H1 (cell line): Measurements from ENCODE around the gene CMBL. TPM values are rescaled to one million over a fixed set of nuclear protein-coding genes. Genes with fewer than 3 reads are reported as not detected.

Experiments used
- CHD7 ChIP-seq: fragments of 300-600 bp; sonication (generic); IDR thresholded peaks from 2 replicates; pipeline ENCODE4 v1.7.1; 2012; ENCODE audit warnings: low read length, moderate library complexity, mild to moderate bottlenecking, inconsistent platforms; ENCODE audit not compliant: insufficient replicate concordance
- E2F6 ChIP-seq: IDR thresholded peaks from 2 replicates; pipeline ENCODE4 v1.6.1; 2012; ENCODE audit warnings: inconsistent platforms
- FOSL1 ChIP-seq: IDR thresholded peaks from 2 replicates; pipeline ENCODE4 v1.6.1; 2011; ENCODE audit warnings: mild to moderate bottlenecking, low read depth, low read length, moderate library complexity; ENCODE audit not compliant: insufficient read depth
- MAFK ChIP-seq: IDR thresholded peaks from 2 replicates; pipeline ENCODE4 v1.6.1; 2012; ENCODE audit warnings: low read depth, mild to moderate bottlenecking, improper control_type of control experiment, low read length
- RBBP5 ChIP-seq: IDR thresholded peaks from 2 replicates; pipeline ENCODE4 v1.7.1; 2012; ENCODE audit warnings: low read depth, mild to moderate bottlenecking, inconsistent platforms, low read length, moderate library complexity, borderline replicate concordance
- SIN3A ChIP-seq, 2 experiments: IDR thresholded peaks in 1 of 2; conservative IDR thresholded peaks in 1 of 2; 2 replicates each; pipeline ENCODE4 v1.6.1; 2011 to 2012; ENCODE audit warnings: low read length in 2 of 2, improper control_type of control experiment in 1 of 2, low read depth in 1 of 2, mild to moderate bottlenecking in 1 of 2
- SIX5 ChIP-seq: IDR thresholded peaks from 2 replicates; pipeline ENCODE4 v1.6.1; 2011; ENCODE audit warnings: mild to moderate bottlenecking, low read depth, low read length
- SP4 ChIP-seq: IDR thresholded peaks from 2 replicates; pipeline ENCODE4 v1.6.1; 2012; ENCODE audit warnings: low read length, inconsistent platforms
- TAF1 ChIP-seq: IDR thresholded peaks from 2 replicates; pipeline ENCODE4 v1.6.1; 2011; ENCODE audit warnings: mild to moderate bottlenecking, low read depth, low read length
- USF2 ChIP-seq: IDR thresholded peaks from 2 replicates; pipeline ENCODE4 v1.6.1; 2011; ENCODE audit warnings: low read length, improper control_type of control experiment
- polyA plus RNA-seq, 7 experiments: library from polyadenylated mRNA; depleted of rRNA in 3 of 7; stranded (reverse) in 5 of 7; unstranded in 2 of 7; fragments of >200 nt in 5 of 7; fragments of 200-250 nt in 2 of 7; gene quantifications; 1 replicate in 5 of 7; 2 replicates in 1 of 7; 4 replicates in 1 of 7; pipeline versions ENCODE4 v1.2.1 to v1.2.3, GENCODE V29; 2011 to 2013; ENCODE audit warnings: missing spikeins in 2 of 7, mixed read lengths in 2 of 7
- total RNA-seq: library from RNA; stranded (reverse); fragmentation: NEBNext Ultra II Directional; extraction: Animal tissue kit (Norgen Biotek cat#: 25700); gene quantifications from 2 replicates; pipeline ENCODE4 v1.2.1, GENCODE V29; 2021

Gene CMBL
- total and polyA plus RNA-seq, 2 of the 8 experiments (the other 6 are each of a cell fraction or from before 2014, with no cell fraction given), result 27.9 to 32.1 TPM

GRCh38 chr5:10251405-10251804 is 56.3 kb downstream of the CMBL start (continued):
- TF ChIP-seq CHD7 (no peak), RBBP5 (no peak), USF2 (no peak), FOSL1 (no peak), TAF1 (no peak), SIN3A (conservative IDR thresholded peaks at IDR 0.05 in 1 of 2, IDR thresholded peaks at IDR 0.05 in 1 of 2; ENCODE audit: low read depth in 1 of 2, low read length in 2 of 2) (no peak), SIX5 (no peak), SP4 (no peak), E2F6 (no peak), MAFK (no peak)
